NCI-H2081 treated with DMSO at 0.1 percent for 48 hours (cell line): ENCODE measurements around the gene NTM.

ENCODE experiments used
- DNase-seq: peaks from one replicate; lab custom pipeline; 2025; lab: John Stamatoyannopoulos, UW

NTM gene

GRCh38 chr11:131688048-131688693, 317.8 kb downstream of the NTM start:
- no peak for DNase-seq

GRCh38 chr11:131689049-131689925, 318.9 kb downstream of the NTM start:
- DNase-seq, result no peak

GRCh38 chr11:131690362-131690761, 319.9 kb downstream of the NTM start:
- DNase-seq, result no peak

- DNase-seq, result no peak
Measured at GRCh38 chr11:131690776-131691175, 320.4 kb downstream of the NTM start.

GRCh38 chr11:131691181-131692041, 321.0 kb downstream of the NTM start:
- peak; percentile 39 for DNase-seq

GRCh38 chr11:131692151-131692550, 321.7 kb downstream of the NTM start:
- DNase-seq, result no peak

- DNase-seq, result no peak
Measured at GRCh38 chr11:131692961-131693360, 322.5 kb downstream of the NTM start.

- no peak for DNase-seq
Measured at GRCh38 chr11:131693756-131694155, 323.3 kb downstream of the NTM start.

- DNase-seq, result no peak
Measured at GRCh38 chr11:131694526-131695424, 324.4 kb downstream of the NTM start.

- no peak for DNase-seq
Measured at GRCh38 chr11:131695889-131696429, 325.5 kb downstream of the NTM start.

- DNase-seq, result no peak
Measured at GRCh38 chr11:131696690-131697089, 326.3 kb downstream of the NTM start.

- no peak for DNase-seq
Measured at GRCh38 chr11:131703311-131703710, 332.9 kb downstream of the NTM start.

- no peak for DNase-seq
Measured at GRCh38 chr11:131704682-131705081, 334.3 kb downstream of the NTM start.

GRCh38 chr11:131710511-131710910, 340.1 kb downstream of the NTM start:
- DNase-seq, result no peak

GRCh38 chr11:131712897-131713296, 342.5 kb downstream of the NTM start:
- no peak for DNase-seq

- DNase-seq, result no peak
Measured at GRCh38 chr11:131713529-131714134, 343.2 kb downstream of the NTM start.

GRCh38 chr11:131717616-131718015, 347.2 kb downstream of the NTM start:
- DNase-seq, result no peak

- DNase-seq, result no peak
Measured at GRCh38 chr11:131723088-131723487, 352.7 kb downstream of the NTM start.

GRCh38 chr11:131724436-131724975, 354.1 kb downstream of the NTM start:
- no peak for DNase-seq

- DNase-seq, result no peak
Measured at GRCh38 chr11:131734871-131735270, 364.5 kb downstream of the NTM start.
